NCI-H1092 treated with DMSO at 0.1 percent for 48 hours (cell line): ENCODE results near the gene DTWD1.
"Not testable (repeated sequence)": the region's sequence is repeated elsewhere in the genome, so short reads cannot be mapped to it uniquely, and the experiment has no call there.

Experiments
- DNase-seq: peaks from one replicate; lab custom pipeline; 2025; lab: John Stamatoyannopoulos, UW

DTWD1 gene, protein sequence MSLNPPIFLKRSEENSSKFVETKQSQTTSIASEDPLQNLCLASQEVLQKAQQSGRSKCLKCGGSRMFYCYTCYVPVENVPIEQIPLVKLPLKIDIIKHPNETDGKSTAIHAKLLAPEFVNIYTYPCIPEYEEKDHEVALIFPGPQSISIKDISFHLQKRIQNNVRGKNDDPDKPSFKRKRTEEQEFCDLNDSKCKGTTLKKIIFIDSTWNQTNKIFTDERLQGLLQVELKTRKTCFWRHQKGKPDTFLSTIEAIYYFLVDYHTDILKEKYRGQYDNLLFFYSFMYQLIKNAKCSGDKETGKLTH

DNA sequence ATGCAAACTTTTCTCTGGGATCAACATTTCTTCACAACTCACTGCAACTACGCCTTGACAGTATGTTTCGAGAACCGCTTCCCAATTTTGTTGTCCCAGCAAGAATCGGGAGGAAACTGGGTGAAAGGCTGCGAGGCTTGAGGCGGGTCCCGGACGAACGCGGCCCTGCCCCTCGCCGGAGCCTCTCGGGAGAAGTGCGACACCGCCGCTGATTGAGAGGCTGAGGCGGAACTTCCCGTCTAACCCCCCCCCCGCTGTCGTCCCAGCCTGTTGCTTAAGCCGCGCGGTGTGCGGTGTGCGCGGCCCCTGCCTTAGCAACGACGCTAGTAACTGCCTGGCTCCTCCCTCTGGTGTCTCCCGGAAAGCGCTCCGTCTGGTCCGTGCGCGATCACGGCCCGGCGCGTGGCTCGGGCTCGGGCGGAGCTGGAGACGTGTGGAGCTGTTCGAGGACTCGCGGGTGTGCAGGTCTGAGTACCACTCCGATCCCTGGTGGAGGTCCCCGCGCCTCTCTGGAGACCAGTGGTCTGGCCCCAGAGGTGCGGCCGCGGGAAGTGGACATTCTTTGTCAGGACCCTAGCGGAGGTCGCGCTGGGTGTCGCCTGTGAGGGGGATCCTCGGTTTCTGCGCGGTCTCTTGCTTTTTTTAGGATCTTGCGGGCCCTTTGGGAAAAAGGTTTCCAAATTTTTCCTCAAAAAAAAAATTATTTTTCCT is at the start of gene DTWD1, which contains the start of gene FAM227B:
Gene DTWD1 (plus strand): TSS at position 391 of the 711 bp plus-strand sequence. CDS start 4,120 bp downstream, outside the sequence.
Gene FAM227B (minus strand): TSS at position 161 of the 711 bp plus-strand sequence. CDS start 5,647 bp downstream, outside the sequence.
- peak; percentile 93 for DNase-seq

DNA sequence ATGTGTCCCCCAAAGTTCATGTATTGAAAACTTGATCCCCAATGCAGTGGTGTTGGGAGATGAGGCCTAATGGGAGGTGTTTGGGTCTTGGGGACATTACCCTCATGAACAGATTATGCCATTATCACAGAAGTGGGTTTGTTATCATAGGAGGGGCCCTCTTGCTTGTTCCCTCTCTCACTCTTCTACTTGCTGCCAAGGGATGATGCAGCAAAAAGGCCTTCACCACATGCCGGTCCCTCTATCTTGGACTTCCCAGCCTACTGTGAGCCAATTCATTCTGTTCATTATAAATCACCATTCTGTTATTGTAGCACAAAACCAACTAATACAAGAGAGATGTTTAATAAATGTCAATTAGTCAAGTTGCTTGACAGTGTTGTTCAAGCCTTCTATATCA is 47.4 kb upstream of the DTWD1 start:
- DNase-seq = no peak

DNA sequence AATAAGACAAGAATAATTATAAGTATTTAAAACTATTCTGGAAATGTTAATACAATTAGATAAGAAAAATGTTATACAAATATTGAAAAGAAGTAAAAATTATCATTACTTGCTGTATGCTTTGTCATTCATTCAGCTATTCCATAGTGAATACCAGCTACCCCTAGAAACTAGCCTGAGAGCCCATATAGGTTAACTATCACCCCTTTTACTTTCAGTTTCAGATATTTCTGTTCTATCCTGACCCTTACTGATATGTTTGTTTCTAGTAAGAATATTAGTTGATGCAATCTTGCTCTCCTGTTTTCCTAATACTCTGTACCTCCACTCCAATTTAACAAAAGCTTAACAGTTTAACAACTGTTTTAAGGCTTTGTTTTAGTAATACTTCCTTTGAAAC is 31.8 kb upstream of the DTWD1 start:
- DNase-seq = no peak

DNA sequence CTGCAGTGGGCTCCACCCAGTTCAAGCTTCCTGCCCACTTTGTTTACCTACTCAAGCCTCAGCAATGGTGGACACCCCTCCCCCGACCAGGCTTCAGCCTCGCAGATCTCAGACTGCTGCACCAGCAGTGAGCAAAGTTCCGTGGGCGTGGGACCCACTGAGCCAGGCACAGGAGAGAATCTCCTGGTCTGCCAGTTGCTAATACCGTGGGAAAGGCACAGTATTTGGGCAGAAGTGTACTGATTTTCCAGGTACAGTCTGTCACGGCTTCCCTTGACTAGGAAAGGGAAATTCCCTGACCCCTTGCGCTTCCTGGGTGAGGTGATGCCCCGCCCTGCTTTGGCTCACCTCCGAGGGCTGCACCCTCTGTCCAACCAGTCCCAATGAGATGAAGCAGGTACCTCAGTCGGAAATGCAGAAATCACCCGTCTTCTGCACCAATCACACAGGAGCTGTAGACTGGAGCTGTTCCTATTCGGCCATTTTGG is 28.0 kb upstream of the DTWD1 start:
- not testable (repeated sequence) for DNase-seq

DNA sequence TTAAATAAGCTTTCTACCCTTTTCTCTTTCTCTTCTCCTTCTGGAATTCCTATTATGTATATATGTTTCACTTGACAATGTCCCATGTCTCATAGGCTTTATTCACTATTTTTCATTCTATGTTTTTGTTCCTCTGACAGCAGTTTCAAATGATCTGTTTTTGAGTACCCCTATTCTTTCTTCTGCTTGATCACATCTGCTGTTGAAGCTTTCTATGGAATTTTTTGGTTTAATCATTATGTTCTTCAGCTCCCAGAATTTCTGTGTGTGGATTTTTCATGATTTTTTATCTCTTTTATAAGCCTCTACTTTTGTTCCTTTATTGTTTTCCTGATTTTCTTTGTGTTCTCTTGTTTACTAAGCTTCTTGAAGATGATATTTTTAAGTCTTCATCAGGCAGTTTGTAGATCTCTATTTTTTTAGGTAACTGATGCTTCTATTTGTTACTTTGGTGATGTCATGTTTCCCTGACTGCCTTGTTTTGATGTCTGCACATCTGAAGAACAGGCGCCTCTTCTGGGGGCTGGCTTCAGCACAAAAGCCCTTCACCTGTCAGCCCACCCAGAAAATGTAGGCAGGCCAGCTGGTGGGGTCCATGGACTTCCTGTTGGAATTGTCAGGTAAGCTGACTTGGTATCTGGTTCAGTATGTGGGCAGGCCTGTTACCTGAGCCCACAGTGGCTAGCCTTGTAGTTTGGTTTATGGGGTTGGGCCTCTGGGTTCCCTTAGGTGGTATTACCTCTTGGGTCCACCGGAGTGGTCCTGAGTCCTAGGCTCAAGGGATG is 16.0 kb upstream of the DTWD1 start:
- DNase-seq = no peak

DNA sequence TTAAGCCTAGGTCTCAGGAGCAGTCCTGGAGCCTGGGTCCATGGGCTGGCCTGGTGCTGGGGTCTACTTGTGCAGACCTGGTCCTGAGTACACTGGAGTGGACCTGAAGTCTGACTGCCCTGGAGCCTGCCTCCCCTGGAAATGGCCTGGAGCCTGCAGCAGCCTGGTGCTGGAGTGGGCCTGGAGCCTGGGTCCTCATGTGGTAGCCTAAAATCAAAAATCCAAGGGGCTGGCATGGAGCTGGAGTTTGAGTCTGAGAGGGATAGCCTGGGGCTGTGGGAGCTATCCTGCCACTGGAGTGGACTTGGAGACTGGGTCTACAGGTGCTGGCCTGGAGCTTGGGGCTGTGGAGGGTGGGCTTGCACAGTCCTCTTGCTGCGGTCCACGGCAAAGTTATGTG is 15.3 kb upstream of the DTWD1 start:
- no peak for DNase-seq

DNA sequence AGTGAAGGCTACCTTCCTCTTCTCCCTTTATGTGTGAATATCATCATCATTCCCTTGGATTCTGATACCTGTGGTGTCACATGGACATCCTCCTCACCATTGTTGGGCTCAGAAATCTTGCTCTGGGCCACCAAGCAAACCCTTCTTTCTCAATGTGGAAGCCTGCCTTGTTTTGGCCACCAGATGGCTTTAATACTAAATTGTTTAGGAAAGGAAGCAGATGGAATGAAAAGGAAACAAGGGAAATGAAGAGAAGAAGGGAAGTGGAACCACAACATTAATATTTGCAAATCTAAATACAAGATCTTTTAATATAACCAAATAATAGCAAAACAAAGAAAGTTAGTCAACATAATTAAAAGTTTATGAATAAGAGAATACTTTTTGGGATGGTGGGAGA is 14.3 kb upstream of the DTWD1 start:
- no peak for DNase-seq

DNA sequence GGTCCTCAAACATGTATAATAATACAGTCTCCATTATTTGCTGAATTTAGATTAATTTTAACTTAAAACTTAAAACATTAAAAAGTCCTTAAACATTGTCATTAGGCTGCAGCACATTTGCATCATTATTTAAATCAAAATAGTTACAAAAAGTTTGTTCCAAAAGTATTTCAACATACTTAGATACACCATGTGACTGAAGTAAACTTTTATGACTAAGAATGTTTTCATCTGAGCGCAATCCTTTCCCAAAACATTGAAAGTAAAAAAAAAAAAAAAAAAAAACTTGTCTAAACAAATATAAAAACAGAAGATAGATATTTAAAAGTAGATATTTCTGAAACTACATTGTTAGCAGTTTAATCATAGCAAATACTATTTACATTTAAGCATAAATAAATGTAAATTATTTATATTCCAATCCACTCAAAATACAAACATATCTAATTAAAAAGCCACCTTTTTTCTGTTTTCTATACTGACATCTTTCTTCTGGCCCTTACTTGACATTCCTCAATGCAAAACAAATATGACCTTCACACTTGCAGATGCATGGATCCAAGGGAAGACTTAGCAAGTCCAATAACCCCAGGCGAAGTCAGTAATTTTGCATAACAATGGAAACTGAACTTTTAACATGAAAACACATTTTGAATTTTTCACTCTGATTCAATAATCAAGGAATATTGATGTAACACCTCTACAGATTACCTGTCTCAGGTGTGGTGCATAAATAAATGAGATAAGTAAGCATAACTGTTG is 10.5 kb upstream of the DTWD1 start:
- no peak for DNase-seq

DNA sequence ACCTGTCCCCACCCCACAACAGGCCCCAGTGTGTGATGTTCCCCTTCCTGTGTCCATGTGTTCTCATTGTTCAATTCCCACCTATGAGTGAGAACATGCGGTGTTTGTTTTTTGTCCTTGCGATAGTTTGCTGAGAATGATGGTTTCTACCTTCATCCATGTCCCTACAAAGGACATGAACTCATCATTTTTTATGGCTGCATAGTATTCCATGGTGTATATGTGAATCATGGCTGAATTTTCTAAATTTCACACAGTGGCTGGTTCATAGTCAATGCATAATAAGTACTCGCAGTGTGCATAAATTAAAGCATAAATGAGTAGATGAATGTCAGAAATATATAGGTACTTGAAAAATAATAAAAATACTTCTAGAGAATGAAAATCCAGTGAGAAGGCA is 8.6 kb upstream of the DTWD1 start:
- not testable (repeated sequence) for DNase-seq

DNA sequence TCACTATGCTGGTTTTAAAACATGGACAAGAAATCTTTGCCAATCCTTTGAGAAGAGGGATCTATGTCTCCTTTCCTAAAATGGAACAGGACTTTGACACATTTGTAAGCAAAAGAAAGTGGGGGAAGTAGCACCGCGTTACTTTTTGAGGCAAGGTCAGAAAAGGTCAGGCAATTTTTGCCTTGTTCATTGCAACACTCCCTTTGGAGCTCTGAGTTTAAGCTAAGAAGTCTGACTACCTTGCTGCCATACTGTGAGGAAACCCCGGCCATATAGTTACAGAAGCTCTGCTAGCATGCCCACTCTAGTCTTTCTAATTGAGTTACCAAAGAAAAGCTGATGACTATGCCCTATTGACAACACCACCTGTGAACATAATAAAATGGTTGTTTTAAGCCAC is 1.6 kb upstream of the DTWD1 start:
- no peak for DNase-seq

DNA sequence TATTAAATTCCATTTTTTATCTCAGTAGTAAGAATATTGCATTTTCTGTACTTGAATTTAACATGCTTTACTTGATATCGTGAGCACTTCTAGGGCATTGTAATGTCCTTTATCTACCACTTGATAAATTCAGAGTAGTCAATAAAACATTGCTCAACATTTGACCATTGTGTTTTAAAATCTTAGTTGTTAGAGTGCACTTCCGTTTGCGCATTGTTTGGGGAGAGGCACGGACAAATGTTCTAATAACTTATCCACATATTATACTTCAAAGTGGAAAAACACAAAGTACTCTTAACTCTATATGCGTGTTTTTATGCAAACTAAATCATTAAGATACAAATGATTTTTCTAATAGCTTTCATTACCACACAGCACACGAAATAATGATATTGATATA is 649 bp upstream of the DTWD1 start:
- no peak for DNase-seq

DNA sequence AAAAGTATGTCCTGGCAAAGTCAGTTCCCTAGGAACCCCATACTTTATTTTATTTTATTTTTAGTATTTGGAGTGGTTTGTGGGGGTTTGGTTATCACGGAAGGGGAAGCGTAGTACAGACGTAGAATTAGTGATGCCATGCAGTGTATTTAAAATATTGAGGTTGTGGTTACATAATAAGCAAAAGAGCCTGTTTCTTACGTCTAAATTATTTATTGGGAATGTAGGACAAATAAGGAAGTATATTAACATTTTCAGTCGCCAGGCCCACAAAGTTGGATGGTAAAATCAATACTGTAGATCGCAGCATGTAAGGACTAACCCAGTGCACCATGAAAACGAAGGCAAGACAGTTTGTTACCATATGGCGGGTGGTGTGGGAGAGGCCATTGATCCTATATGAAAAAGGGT is 558 bp downstream of the DTWD1 start:
- DNase-seq = peak; percentile 34

DNA sequence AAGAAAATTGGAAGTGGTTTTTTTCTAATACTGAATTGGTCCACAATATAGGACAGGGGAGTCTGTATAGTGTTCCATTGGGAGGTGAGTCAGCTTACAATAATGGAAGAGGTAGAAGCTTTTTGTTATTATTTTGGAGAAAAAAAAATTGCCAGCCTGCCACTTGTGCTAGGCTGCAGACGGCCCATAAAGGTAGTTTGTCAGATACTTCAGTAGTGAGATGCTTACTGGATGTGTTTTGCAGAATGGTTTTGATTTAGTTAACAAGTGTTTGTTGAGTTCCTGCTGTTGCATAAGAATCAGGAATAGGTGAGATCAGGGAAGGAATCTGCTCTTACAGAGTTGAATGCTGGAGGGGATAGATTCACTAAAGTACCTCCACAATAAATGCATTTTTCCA is 1.0 kb downstream of the DTWD1 start:
- no peak for DNase-seq

DNA sequence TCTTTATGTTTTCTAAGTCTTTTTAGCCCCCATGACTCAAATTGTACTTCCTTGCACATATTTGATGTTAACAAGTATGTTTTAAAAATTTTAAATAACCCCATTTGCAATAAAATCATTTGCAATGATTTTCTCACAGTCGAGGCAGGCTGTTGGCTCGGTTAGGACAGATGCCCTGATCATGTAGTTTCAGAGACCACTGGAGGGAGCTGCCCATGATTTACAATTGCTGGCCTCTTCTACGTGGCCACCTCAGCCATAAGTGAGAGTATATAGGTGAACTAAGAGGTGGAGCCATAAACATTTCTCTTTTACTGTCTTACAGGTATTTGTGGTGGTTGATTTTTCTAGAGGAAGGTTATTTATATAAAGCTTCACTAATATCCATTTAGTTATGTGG is 1.7 kb downstream of the DTWD1 start:
- no peak for DNase-seq

DNA sequence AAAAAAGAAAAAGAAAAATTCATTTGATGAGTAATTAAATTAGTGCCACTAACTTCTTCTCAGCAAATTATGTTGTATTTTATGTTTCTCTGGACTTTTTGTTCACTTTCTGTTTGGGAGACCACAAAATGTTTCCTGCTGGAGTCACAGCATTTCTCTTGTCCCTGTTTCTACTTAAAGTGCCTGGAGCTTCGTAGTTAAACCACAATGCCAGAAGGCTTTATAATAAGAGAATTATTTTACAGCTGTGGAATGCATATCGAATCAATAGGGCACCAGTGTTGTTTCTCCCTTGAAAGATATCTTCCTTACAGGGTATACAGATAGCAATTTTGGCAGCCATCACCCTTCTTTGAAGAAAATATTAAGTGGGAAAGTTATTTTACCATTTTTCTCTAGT is 3.2 kb downstream of the DTWD1 start:
- DNase-seq = no peak

DNA sequence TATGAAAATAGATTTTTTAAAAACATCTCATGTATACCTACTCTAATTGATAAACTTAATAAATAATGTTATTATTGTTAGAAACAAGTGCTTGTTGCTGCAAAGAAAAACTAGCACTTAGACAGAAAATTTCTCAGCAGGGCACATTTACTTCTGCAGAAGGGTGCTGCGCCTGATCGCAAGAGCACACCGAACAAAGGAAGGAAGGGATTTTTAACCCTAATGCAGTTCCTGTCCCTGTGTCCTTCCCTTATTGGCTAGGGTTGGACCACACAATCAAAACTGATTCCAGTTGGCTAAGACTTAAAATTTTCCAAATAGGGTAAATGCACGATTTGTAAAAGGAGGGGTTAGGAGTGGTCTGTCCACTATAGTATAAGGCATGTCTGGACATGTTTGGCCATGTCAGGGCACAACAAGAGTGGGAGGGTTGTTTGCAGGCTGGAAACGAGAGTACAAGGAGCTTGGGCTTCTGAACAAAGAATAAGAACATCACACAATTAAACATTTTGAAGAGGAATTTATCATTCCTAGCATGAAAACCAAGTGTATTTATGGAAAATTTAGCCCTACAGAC is 4.7 kb downstream of the DTWD1 start:
- DNase-seq = no peak

DNA sequence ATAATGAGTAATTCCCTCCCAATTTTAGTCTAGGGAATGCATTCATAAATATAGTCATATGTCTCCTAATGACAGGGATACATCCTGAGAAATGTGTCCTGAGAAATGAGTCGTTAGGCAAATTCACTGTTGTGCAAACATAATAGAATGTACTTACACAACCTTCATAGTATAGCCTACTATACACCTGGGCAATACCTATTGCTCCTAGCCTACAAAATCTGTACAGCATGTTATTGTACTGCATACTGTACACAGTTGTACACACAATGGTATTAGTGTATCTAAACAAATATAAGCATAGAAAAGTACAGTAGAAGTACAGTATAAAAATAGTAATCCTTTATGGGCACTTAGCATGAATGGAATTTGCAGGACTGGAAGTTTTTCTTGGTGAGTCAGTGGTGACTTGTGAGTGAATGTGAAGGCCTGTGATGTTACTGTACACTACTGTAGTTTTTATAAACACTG is 6.6 kb downstream of the DTWD1 start:
- DNase-seq = no peak

DNA sequence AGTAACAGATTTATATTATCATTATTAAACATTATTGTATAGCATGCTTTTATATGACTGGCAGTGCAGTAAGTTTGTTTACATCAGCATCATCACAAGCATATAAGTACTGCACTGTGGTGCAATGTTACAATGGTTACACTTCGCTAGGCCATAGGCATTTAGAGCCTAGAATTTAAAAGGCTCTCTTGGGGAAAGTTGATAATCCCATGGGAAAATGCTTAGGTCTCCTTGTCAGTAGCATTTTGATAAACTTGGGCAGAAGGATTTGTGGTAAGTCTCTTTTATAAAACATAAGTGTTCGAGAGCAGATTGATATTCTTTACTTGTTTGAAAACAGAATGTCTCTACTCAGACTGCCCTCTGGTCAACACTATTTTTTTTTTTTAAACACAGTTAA is 7.5 kb downstream of the DTWD1 start:
- DNase-seq = no peak

DNA sequence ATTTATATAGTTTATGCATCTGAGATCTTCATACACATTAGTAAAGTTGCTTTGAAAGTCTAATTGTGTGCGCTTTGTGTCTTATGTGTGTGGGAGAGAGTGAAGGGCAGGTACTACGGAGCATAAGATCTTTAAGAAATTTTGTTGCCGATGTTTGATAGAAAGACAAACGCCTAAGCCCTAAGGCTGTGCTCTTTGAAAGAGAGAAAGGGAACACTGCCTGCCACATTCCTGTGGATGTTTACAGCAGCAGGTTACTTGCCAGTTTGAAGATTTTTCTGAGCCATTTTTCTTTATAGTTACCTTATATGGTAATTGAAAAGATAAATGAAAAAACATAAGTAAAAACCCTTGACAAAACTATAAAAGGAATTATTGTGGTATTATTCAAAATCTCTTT is 17.0 kb downstream of the DTWD1 start:
- no peak for DNase-seq

DNA sequence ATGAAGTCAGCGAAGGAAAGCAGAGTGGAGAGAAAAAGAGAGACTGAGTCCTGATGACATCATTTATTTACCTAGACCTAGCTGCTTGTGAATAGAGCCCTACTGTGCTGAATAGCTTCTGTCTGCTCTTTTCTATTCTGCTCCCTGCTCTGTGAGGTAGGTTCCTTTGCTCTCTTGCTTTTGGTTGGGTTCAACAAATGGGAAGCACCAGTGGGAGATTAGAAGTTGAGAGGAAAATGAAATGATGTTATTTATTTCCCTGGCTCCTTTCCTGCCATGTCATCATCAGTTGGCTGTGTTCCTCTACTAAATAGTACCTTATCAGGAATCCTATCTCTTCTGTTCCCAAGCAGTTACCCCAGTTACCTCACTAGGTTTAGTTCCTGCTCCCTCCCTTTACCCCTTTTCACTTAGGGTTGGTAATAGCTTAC is 23.5 kb downstream of the DTWD1 start:
- DNase-seq = peak; percentile 14

DNA sequence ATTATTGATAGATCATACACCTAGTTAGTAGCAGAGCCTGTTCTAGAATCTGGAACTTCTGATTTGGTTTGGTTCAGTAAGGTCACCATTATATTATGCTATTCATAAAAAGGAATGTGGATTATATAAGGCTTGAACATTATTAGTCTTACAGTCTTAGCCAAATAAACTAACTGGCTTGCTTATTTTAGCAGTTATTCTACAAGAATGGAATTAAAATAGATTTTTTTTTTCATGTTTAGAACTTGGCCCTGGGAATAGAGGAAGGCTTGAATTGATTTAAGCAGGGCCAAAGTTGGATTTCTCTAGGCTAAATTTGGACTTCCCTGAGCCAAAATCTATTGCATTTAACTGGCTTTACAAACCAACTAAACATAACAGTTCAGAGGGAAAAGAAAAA is 24.4 kb downstream of the DTWD1 start:
- no peak for DNase-seq
